Thyroid gland (tissue), 4 donors: Measurements from ENCODE around the gene RAP1GAP2. TPM values are rescaled to one million over a fixed set of nuclear protein-coding genes. Genes with fewer than 3 reads are reported as not detected.

Experiments used
- DNase-seq, 2 donors: peaks; one replicate each; pipeline ENCODE4 v3.0.0-alpha.2; 2019
- H3K27ac ChIP-seq, 3 donors: fragments of 200-600 bp; sonication (generic); 1 replicate in 2 of 3; 2 replicates in 1 of 3; pipeline ENCODE4 v1.5.1; 2016 to 2019; ENCODE audit warnings: mild to moderate bottlenecking in 1 of 3, moderate library complexity in 1 of 3
- H3K27me3 ChIP-seq: fragments of 200-600 bp; sonication (generic); one replicate; pipeline ENCODE4 v1.5.1; 2019
- H3K36me3 ChIP-seq, 2 donors: fragments of 200-600 bp; sonication (generic); one replicate each; pipeline ENCODE4 v1.5.1; 2016 to 2019
- H3K4me1 ChIP-seq, 2 donors: fragments of 200-600 bp; sonication (generic); one replicate each; pipeline ENCODE4 v1.5.1; 2017 to 2019
- H3K4me3 ChIP-seq, 3 donors: fragments of 200-600 bp; sonication (generic); replicated peaks in 1 of 3; 1 replicate in 2 of 3; 2 replicates in 1 of 3; pipeline ENCODE4 v1.5.1; 2016; ENCODE audit warnings: mild to moderate bottlenecking in 1 of 3
- H3K9me3 ChIP-seq: fragments of 200-600 bp; sonication (generic); one replicate; pipeline ENCODE4 v1.5.1; 2017
- POLR2A ChIP-seq, 2 donors: fragments of 450-650 bp; IDR thresholded peaks; one replicate each; pipeline ENCODE4 v1.6.1; 2017; ENCODE audit warnings: antibody characterized with exemption in 2 of 2, mild to moderate bottlenecking in 2 of 2, moderate library complexity in 1 of 2
- WGBS, 2 donors: methylation state at CpG; one replicate each; pipeline ENCODE4 v1.1.5; 2017; 5-methylcytosine and 5-hydroxymethylcytosine counted together
- intact Hi-C: fragments of 100-400 bp; cut with DNase I; formaldehyde crosslinking; loops from one replicate; pipeline ENCODE4 v1.15.1; 2023
- total RNA-seq, 4 donors: library from RNA; depleted of rRNA; stranded (reverse); fragments of >200 nt; gene quantifications; one replicate each; pipeline ENCODE4 v1.2.3, GENCODE V29; 2016
- TF ChIP-seq, protein P1 (sequence below), 6 experiments: fragments of 200-600 bp in 3 of 6; fragments of 450-650 bp in 3 of 6; sonication (generic) in 3 of 6; IDR thresholded peaks; one replicate each; pipeline ENCODE4 v1.5.1; 2016 to 2019; ENCODE audit warnings: antibody characterized with exemption in 6 of 6, mild to moderate bottlenecking in 2 of 6, inconsistent platforms in 1 of 6, moderate library complexity in 1 of 6

The RAP1GAP2 gene
- total RNA-seq, 4 donors from 2014 or later = 5.9 to 8.4 (median 6.8) TPM

DNA sequence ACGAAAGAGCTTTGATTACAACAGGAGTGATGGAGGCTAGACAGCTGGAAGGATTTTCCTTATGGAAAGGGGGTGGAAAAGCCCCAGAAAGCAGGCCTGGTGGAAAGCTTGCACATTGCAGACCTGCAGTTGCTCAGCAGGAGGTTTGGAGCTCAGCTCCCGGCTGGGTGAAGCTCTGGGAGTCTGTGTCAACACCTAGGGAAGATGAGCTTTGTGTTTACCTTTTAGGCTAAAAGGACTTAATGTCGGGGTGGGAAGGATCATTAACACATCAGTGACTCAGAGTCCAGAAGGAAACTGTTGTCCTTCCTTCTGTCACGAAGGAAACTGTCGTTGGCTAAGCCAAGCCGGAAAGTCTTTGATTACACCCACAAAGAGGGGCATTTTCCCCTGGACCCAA lies 48.2 kb downstream of the RAP1GAP2 start:
- Histone ChIP-seq H3K27me3 (no peaks in the 10 kb centered on the region), H3K36me3 (no peaks in the 10 kb centered on the region), H3K27ac (no peak overlapping the region), H3K4me1 (no peaks in the 10 kb centered on the region), H3K4me3 (no peak overlapping the region), H3K9me3 (no peaks in the 10 kb centered on the region)
- no peak for DNase-seq
- TF ChIP-seq, protein P1, sequence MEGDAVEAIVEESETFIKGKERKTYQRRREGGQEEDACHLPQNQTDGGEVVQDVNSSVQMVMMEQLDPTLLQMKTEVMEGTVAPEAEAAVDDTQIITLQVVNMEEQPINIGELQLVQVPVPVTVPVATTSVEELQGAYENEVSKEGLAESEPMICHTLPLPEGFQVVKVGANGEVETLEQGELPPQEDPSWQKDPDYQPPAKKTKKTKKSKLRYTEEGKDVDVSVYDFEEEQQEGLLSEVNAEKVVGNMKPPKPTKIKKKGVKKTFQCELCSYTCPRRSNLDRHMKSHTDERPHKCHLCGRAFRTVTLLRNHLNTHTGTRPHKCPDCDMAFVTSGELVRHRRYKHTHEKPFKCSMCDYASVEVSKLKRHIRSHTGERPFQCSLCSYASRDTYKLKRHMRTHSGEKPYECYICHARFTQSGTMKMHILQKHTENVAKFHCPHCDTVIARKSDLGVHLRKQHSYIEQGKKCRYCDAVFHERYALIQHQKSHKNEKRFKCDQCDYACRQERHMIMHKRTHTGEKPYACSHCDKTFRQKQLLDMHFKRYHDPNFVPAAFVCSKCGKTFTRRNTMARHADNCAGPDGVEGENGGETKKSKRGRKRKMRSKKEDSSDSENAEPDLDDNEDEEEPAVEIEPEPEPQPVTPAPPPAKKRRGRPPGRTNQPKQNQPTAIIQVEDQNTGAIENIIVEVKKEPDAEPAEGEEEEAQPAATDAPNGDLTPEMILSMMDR (IDR thresholded peaks at IDR 0.05) = no peak
- TF ChIP-seq POLR2A (IDR thresholded peaks at IDR 0.05) = no peak
- intact Hi-C loops = no loop called here
- WGBS, 2 donors = 36 to 43% methylated on average over 6 of the region's 6 CpGs

DNA sequence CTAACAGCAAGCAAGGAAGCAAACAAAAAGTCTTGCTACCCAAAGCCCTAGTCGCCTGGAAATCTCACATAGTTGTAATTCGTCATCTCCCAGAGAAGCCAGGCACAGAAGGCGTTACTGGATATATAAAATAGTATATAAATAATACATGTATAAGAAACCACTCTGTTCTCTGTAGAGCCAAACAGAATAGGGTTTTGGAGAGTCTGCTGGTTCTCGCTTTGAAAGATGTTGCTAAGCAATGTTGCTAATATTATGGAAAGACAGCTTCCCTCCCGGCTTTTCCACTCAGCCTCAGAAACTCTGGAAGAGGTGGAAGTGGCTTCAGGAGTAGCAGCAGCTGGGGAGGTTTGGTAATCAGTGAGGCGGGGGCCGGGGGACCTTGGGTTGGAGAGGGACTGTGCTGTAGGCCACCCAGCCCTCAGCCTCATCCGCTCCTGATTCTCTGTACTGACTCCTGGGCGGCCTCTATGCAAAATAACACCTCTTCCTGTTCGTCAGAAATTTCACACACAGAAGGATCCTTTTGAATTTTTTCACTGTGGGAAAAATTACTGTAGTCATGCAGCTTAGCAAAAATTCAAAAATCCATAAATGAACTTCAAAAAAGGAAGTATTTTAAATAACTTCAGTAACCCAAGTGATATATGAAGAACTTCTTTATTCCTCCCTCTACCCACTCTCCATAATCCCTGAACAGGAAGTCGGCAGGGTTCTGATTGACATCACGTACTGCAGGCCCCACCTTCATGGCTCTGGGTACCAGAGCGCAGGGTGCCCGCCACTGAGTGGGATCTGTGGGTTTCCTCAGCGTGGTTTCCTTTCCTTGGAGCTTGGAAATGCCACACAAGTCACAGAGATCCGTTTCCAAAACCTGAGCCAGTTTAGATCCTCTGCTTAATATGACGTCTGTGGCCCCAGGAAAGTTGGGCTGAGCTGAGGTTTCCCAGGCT lies 51.4 kb downstream of the RAP1GAP2 start:
- no peak for DNase-seq
- 69 to 79% methylated on average over 17 of the region's 17 CpGs for WGBS, 2 donors
- Histone ChIP-seq H3K36me3 (no peaks in the 10 kb centered on the region), H3K27ac (no peak overlapping the region), H3K9me3 (no peaks in the 10 kb centered on the region), H3K4me3 (no peak overlapping the region), H3K4me1 (peaks cover 0 to 5% of the 10 kb centered on the region in 2 donors), H3K27me3 (no peaks in the 10 kb centered on the region)
- no peak for TF ChIP-seq POLR2A (IDR thresholded peaks at IDR 0.05)
- TF ChIP-seq, protein P1 (IDR thresholded peaks at IDR 0.05) = no peak
- intact Hi-C loops = loop anchor here (5.0 kb wide), 1 partner anchor 170 kb away; no protein-coding TSS in a partner anchor

DNA sequence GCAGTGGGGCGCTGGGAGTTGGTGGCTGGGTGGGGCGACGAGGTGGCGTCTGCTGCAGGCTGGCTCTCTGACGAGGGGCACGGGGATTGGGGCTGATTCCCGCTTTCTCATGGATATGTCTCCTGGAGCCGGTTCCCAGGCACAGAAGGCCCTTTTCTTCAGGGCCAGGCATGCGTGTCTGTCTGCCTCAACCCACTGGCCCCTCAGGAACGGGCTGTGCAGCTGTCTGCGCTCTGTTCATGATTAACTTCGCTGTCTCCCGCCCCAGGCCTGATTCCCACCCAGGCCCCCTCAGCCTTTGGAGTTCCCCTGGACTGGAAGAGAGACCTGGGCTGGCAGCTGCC lies 53.1 kb downstream of the RAP1GAP2 start:
- 54 to 72% methylated on average over 10 to 12 of the region's 13 CpGs for WGBS, 2 donors
- no peaks in the 10 kb centered on the region for H3K27me3 ChIP-seq
- no peak overlapping the region for H3K4me3 ChIP-seq
- TF ChIP-seq, protein P1 (IDR thresholded peaks at IDR 0.05) = no peak
- TF ChIP-seq POLR2A (IDR thresholded peaks at IDR 0.05) = no peak
- no peaks in the 10 kb centered on the region for H3K9me3 ChIP-seq
- H3K27ac ChIP-seq = no peak overlapping the region
- H3K4me1 ChIP-seq = peaks cover 4 to 12% of the 10 kb centered on the region in 2 donors
- DNase-seq = no peak
- H3K36me3 ChIP-seq = no peaks in the 10 kb centered on the region
- intact Hi-C loops = loop anchor here (5.0 kb wide), 1 partner anchor 168 kb away; no protein-coding TSS in a partner anchor

DNA sequence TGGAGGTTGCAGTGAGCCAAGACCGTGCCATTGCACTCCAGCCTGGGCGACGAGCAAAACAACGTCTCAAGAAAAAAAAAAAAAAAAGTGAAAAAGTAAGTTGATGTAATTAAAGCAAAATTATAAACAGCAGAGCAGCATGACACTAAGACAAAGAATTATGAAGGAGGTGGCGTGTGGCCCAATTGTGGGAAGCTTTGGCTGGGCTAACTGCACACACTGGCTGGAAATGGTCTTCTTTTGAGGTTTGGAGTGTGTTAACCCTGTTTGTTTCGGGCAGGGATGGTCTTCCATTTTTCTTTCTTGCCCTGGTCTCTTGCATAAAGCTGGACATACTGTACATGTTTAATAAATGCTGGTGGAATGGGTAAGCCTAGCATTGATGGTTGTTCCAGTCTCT lies 54.8 kb downstream of the RAP1GAP2 start:
- Histone ChIP-seq H3K27me3 (no peaks in the 10 kb centered on the region), H3K36me3 (no peaks in the 10 kb centered on the region), H3K4me1 (peaks cover 14 to 22% of the 10 kb centered on the region in 2 donors), H3K4me3 (no peak overlapping the region), H3K9me3 (no peaks in the 10 kb centered on the region), H3K27ac (no peak overlapping the region)
- TF ChIP-seq POLR2A (IDR thresholded peaks at IDR 0.05) = no peak
- TF ChIP-seq, protein P1 (IDR thresholded peaks at IDR 0.05) = no peak
- intact Hi-C loops = no loop called here
- no peak for DNase-seq
- WGBS, 2 donors = 67 to 81% methylated on average over 6 of the region's 6 CpGs

DNA sequence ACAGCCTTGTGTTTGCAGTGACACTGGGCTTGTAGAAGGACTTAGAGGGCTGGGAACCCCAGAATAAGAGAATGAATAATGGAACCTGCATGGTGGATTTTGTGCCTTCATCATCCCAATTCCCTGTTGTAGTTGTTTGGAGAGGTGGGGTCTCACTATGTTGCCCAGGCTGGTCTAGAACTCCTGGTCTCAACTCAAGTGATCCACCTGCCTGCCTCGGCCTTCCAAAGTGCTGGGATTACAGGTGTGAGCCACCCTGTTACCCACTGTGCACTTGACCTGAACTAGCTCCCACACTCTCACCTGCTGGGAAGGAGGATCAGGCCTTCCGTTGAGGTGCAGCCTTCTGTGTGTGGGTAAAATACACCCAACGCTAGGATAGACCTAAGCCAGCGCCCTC lies 55.4 kb downstream of the RAP1GAP2 start:
- H3K4me1 ChIP-seq = peaks cover 14 to 22% of the 10 kb centered on the region in 2 donors
- TF ChIP-seq POLR2A (IDR thresholded peaks at IDR 0.05) = no peak
- TF ChIP-seq, protein P1 (IDR thresholded peaks at IDR 0.05) = no peak
- WGBS, 2 donors = 86 to 90% methylated on average over 4 of the region's 4 CpGs
- DNase-seq = no peak
- H3K27me3 ChIP-seq = no peaks in the 10 kb centered on the region
- no peak overlapping the region for H3K27ac ChIP-seq
- intact Hi-C loops = no loop called here
- no peaks in the 10 kb centered on the region for H3K9me3 ChIP-seq
- no peaks in the 10 kb centered on the region for H3K36me3 ChIP-seq
- no peak overlapping the region for H3K4me3 ChIP-seq
